Stimulated activated CD4-positive, alpha-beta T cell treated with anti-CD3 and anti-CD28 coated beads, Interleukin-2, amount 100 ng/mL, for 24 hours (primary cell): ENCODE data around the gene INPP5D.
"Not testable (repeated sequence)": the region's sequence is repeated elsewhere in the genome, so short reads cannot be mapped to it uniquely, and the experiment has no call there.

Source experiments
- DNase-seq, 2 donors: peaks; one replicate each; pipeline ENCODE4 v3.0.0-alpha.2; 2020

Gene INPP5D

DNA sequence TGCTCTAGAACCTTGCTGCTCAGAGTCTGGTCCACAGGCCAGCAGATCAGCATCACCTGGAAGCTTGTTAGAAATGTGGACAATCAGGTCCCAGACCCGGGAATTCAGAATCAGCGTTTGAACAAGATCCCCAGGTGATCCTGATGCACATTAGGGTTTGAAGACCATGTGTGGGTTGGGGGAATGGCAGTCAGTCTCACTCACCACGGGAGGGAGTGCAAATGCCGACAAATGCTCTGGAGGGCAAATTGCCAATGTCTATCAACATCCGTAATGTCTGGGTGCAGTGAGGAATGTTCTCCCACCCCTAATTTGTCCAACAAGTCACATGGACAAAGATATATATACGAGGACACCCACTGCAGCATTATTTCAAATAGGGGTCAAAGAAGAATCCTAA lies 34.5 kb downstream of the INPP5D start:
- no peak for DNase-seq

GRCh38 chr2:233096006-233096405 lies 35.9 kb downstream of the INPP5D start:
- DNase-seq = no peak

GRCh38 chr2:233098618-233099017 lies 38.5 kb downstream of the INPP5D start:
- DNase-seq = peak in 1 of 2 donors; percentile 27

- not testable (repeated sequence) for DNase-seq
These were observed 39.7 kb downstream of the INPP5D start for GRCh38 chr2:233099820-233100191.

GRCh38 chr2:233100192-233100998 lies 40.3 kb downstream of the INPP5D start:
- DNase-seq = peak; percentile 58 to 59

DNA sequence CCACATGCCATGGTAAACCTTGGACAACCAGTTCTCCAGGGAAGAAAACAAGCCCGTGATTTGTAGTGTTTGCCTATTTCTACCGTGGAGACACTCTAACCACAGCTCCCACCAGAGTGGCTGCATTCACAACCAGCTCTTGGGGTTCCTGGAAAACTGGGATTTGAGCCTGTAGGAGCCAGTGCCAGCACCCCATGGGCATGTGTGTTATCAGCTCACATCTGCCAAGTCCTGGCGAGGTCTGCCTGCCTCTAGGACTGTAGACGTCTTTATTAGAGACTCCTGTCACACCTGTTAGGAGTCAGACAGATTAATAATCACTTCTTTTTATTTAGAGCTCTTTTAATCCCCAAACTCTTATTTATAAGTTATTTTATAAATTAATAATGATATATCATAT lies 41.0 kb downstream of the INPP5D start:
- DNase-seq = no peak

- no peak for DNase-seq
These were observed 41.7 kb downstream of the INPP5D start for GRCh38 chr2:233101816-233102215.

- no peak for DNase-seq
These were observed 45.2 kb downstream of the INPP5D start for GRCh38 chr2:233105156-233105895.

DNA sequence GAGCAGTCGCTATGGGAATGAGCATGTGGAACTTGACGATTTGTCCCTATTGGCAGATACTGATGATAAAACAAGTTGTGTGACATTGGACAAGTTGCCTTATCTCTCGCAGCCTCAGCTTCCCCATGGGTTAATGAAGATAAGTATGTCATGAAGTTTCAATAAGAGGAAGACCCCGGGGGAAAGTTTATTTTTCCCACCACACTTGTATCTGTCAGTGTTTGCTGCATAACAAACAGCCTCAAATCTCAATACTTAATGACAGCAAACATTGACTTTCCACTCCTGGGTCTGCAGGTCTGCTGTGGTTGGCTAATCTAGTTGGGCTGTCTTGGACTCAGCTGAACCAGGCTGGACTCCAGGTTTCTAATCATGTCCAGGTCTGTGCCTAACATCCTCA lies 45.8 kb downstream of the INPP5D start:
- DNase-seq = no peak

- no peak for DNase-seq
These were observed 46.9 kb downstream of the INPP5D start for GRCh38 chr2:233107011-233107410.

- DNase-seq = no peak
These were observed 47.7 kb downstream of the INPP5D start for GRCh38 chr2:233107831-233108300.

- DNase-seq = no peak
These were observed 48.7 kb downstream of the INPP5D start for GRCh38 chr2:233108611-233109490.

GRCh38 chr2:233111427-233111826 lies 51.3 kb downstream of the INPP5D start:
- DNase-seq = no peak

DNA sequence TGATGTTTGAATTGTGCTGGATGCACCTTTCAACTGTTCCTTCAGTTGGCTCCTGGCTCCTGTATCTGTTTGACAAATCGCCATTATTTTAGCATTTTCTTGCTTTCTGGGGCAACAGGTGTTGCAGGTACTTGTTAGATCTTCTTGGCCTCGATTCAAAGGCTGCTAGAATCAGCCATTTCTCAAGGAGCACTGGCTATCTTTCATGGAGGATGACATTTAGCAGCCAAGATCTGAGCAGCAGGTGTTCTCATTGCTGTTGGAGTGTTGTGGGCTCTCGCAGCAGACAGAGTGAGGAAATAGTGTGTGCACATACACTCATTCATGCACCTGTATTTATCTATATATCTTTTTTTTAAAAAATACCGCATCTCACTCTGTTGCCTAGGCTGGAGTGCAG lies 52.2 kb downstream of the INPP5D start:
- DNase-seq = no peak

GRCh38 chr2:233112776-233113452 lies 52.8 kb downstream of the INPP5D start:
- DNase-seq = no peak

- no peak for DNase-seq
These were observed 54.3 kb downstream of the INPP5D start for GRCh38 chr2:233114421-233114861.

- no peak for DNase-seq
These were observed 55.0 kb downstream of the INPP5D start for GRCh38 chr2:233115121-233115520.

DNA sequence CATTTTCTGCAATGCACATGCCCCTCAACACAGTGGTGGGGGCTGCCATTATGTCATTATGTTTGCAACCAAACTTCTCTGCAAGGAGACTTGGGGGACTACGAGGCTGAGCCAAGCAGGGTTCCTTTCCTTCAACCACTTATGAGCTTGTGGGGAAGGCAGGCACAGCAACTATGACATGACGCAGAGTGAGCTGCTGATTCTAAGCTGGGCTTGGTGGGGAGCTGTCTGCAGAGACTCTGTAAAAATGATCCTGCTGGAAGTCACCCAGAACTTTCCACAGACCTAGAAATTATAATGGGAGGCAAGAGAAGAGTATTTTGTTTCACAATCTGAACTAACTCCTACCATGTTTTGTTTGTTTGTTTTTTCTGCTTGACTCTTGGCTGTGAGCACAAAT lies 55.6 kb downstream of the INPP5D start:
- no peak for DNase-seq

GRCh38 chr2:233116946-233117345 lies 56.8 kb downstream of the INPP5D start:
- no peak for DNase-seq

GRCh38 chr2:233117351-233117750 lies 57.2 kb downstream of the INPP5D start:
- DNase-seq = no peak

DNA sequence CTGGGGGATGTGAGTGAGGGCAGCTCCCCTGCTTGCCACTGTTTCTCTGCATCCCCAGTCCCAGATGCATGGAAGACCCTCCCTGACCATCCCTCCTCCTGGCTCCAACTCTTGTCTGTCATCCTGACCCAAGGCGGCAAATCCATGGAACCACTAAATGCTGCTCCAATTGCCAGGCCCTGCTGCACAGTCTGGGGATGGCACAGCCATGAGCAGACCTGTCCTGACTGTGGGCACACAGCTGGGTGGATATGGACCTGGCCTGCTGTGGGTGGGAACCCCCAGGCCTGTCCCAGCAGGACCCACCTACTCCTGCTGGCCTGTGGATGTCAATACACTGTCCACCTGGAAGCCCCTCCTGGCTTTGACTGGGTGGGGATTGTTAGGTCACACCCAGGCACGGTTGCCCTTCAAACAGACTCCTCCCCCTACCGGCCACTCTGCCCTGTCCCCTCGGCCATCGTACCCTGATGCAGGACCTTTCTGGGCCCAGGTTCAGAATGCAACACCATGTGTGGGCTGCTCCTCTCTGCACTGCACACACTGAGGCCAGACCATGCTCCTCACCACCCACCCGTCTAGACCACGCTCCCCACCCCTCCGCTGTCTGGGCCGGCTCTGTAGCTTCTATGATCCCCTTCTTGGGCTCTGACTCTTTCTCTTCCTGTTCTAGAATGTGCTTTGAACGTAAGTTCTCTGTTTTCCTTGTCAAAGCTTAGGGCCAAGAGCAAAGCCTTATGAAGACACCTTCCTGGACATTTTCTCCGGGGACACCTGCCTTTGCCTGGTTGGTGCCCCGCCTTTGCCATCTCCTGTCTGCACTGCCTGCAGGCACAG lies 57.9 kb downstream of the INPP5D start:
- DNase-seq = no peak

DNA sequence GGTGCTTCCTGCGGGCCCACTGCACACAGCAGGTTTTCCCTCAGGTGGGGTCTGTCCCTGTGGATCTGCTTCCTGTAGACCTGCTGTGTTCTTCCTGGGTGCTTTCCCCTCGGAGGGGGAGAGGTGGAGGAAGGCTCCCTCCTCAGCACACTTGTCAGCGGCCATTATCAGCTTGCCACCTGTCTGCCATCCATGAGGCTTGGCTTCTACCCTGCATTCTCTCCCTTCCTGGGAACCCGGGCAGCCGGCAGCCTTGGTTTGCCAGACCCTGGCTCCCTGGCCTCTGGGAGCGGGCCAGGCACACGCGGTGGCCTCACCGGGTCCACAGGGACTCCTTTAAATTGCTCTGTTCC lies 58.5 kb downstream of the INPP5D start:
- DNase-seq = no peak
